ENCODE results near the gene PRELP. TPM values are rescaled to one million over a fixed set of nuclear protein-coding genes. Genes with fewer than 3 reads are reported as not detected.

PRELP gene
- polyA plus RNA-seq, 1 donor, result 3.1 TPM

DNA sequence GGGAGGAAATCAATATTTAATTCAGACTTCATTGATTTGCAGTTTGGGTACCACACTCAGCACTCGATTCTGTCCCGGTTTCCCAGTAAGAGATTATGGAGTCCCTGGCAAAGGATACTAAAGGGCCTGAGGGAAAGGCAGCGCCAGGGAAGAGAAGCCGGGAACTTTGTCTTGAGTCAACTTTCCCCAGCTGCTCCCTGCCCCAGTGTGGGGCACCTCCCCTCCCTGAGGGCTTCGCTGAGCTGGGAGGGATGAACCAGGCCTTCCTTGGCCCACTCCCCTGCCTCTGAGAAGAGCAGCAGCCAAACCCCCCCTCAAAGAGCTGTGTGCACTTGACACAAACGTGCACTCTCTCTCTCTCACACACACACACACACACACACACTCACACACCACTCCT lies 51.0 kb downstream of the PRELP start:
- DNase-seq, result no peak

DNA sequence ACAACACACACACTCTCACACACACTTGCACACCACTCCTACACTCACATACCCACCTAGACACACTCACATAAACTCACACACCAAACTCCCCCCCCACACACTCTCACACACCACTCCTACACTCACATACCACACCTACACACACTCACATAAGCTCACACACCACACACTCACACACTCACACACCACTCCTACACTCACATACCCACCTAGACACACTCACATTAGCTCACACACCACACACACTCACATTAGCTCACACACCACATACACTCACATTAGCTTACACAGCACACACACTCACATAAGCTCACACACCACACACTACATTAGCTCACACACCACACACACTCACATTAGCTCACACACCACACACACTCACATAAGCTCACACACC lies 51.4 kb downstream of the PRELP start:
- no peak for DNase-seq

DNA sequence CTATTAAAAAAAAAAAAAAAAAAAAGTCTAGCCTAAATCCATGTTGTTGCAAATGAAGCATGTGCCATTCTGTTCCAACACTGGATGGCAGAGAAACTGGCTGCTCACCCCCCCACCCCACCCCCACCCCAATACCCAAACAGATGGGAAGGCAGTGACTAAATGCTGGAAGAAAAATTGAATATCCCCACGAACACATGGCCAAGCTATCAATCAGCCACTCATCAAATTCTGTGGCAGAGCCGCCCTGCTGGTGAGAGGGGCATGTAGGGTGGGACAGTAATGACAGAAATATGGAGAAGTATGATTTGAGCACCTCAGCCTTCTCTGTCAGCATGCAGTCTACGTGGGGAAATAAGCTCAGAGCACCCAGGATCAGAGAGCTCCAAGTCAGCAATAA lies 52.5 kb downstream of the PRELP start:
- DNase-seq, result no peak

DNA sequence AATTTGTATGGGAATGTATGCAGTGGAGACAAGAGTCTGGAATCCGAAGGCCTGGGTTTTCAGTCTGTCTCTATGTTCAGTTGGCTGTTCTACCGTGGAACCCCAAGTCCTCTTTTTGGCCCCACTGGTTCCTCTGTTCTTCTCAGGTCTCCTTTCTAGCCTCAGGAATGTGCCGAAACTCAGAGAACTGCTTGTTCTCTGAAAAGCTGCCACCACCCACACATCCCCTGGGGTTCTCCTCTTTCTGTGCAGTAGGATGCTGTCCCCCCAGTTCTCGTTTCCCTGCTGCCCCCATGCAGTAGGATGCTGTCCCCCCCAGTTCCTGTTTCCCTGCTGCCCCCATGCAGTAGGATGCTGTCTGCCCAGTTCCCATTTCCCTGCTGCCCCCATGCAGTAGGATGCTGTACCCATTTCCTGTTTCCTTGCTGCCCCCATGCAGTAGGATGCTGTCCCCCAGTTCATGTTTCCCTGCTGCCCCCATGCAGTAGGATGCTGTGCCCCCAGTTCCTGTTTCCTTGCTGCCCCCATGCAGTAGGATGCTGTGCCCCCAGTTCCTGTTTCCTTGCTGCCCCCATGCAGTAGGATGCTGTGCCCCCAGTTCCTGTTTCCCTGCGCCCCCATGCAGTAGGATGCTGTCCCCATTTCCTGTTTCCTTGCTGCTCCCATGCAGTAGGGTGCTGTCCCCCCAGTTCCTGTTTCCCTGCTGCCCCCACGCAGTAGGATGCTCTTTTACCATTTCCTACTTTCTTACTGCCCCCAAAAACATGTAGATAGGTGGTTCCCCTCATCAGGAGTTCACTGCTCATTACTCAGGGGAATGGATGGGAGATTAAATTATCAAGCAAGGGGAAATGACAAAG lies 53.6 kb downstream of the PRELP start:
- no peak for DNase-seq

DNA sequence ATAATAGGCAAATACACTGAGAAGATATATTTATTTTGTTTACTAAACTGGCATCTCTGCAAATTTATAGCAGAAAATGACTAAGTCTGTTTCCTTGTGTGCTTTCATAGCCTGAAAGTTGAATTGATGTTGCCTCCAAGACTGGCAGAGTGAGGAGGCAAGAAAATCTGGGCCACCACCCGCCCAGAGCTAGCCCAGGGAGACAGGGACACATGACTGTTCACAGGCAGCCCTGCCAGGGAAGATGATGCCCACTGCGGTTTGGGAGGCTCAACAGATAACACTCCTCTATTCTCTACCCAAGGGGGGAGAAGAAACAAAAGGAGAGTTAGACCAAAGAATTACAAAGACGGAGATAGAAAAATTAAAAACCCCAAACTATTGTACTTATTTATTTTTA lies 55.5 kb downstream of the PRELP start:
- DNase-seq, result no peak

DNA sequence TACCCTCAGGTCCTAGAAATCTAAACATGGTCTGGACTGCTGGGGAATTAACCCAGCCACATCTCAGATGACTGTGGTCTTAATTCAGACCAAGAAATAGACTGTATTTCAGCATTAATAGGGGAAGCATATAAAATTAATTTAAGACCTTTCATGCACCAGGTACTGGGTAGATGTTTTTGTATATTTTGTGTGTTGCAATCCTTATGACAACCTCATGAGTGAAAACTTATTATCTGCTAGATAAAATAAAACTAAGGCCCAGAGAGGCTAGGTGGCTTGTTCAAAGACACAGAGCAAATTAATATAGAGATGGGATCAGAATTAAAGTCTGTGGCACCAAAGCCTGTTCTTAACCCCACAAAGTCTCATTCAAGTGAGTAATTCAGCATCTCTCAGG lies 58.4 kb downstream of the PRELP start:
- DNase-seq, result no peak

DNA sequence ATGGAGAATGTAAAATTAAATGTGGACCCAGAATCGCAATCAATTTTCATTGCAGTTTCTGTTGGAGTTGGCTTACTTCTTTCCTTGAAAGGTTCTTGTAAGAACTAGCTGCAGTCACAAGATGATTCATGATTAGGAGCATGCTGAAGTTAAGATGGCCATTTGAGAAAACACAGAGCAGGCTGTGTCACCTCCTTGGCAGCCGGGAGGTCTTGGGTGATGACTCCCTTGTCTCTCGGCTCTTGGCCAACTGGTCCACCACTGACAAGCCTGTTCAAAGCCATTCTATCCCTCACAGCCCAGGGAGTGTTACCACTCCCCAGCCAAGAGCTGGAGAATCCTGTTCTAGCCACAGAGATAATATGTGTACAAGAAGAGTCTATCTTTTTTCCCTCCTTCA lies 58.9 kb downstream of the PRELP start:
- no peak for DNase-seq

DNA sequence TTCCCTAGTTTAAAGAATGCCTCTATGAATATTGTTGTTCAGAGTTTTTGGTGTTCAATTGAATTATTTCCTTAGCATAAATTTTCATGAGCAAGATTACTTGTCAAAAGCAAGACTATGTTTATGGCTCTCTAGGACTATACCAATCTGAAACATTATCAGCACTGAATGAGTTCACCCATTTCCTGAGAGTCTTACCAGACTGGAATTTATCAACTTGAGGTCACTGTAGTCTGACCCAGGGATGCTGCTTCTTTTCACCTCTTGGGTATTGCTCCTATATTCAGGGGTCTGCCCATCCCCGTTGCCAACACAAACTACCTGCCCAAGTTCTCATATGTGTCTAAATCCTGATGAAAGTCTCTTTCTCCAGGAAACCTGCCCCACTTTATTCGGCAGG lies 61.0 kb downstream of the PRELP start:
- DNase-seq, result no peak

DNA sequence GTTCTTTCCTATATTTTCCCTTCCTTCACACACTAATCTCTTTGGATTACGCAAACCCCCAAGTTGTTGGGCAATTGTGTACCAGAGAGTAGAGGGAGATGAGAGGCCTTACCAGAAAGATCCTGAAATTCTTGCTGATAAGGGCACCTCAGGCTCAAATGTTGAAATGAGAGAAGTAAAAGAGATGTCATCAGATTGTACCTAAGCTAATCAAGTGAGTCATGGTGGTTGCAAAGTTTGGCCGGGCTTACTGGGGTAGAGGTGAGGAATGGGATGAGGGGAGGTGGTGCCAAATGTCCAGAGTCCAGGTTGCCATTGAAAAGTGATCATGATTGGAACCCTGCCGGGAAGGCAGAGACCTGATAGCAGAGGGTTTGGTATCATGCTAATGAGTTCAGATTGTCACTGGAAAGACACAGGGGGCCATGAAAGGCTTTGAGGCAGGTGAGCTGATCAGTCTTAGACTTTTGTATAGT lies 61.4 kb downstream of the PRELP start:
- no peak for DNase-seq

DNA sequence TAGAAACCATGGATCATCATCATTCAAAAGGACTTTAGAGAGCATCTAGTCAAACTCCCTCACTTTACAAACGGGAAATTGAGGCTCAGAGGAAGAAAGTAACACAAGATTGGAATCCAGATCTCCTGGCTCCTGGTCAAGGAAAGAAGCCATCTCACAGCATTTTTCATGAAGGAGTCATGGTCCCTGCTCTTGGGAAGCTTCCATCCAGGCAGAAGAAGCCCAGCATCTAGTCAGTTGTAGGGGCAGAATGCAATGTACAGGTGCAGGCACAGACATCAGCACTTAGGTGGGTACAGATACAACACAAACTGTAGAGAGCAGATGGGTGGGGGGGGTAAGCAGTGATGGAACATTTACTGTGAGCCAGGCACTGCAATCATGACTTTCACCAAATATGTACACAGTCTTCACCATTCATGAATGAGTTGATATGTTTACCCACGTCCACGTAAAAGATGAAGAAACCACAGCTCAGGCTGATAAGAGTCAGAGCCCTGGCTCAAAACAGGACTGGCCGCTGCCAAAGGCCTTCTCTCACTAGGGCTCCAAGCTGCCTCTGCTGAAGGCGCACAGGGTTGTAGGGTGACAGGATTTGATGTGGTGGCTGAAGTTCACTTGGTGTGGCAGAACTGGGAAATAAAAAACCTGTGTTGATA lies 62.3 kb downstream of the PRELP start:
- no peak for DNase-seq

DNA sequence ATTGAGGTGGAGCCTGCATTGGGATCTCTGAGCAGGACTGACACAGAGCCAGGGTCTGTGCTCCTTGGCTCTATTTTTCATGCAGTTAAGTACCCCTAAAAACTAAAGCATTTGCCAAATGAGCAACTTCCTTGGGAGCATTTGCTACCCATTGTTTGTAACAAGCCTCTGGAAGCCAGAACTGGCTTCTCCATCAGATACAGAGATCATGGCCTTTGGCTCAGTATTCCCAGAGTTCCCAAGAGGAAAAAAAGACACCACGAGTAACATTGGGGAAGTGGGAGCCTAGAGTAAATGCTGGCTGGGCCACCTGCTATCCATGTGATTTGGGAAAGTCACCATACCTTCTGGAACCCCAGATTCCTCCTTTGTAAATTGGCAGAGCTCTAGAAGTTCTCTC lies 63.1 kb downstream of the PRELP start:
- DNase-seq, result no peak

DNA sequence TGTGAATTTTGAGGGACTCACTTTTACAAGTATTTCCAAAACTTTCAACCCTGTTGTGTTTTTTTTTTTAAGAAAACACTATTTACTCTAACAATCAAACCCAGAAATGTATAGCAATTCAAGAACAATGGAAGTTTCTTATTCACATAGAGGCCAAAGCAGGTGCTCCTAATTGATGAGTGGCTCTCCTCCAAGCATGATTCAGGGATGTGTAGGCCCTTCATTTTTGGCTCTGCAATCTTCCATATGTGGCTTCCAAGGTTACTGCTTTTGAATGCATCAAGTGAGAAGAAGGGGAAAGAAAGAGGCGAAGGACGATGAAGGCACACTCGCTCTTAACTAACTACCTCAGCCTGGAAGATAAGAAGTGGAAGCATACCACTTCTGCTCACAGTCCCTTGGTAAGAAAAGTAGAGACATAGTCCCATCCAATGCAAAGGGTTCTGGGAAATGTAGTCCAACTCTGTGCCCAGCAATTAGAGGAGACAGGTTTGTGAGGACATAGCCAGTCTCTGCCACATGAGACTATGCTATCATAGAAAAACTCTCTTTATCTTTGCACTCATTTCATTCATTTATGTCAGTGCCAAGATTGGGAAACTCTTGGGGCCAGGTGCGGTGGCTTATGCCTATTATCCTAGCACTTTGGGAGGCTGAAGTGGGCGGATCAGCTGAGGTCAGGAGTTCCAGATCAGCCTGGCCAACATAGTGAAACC lies 64.4 kb downstream of the PRELP start:
- DNase-seq, result no peak

Other genes with a start within 250 kb of the PRELP start
- 1.7 TPM for gene CHIT1, start 246.1 kb upstream of the PRELP start, polyA plus RNA-seq (ENCODE audit: insufficient read length)
- gene BTG2, start 170.3 kb upstream of the PRELP start, polyA plus RNA-seq (ENCODE audit: insufficient read length), result 84.9 TPM
- 54.8 TPM for gene FMOD, start 124.7 kb upstream of the PRELP start, polyA plus RNA-seq (ENCODE audit: insufficient read length)
- not detected for gene OPTC, start 18.3 kb downstream of the PRELP start, polyA plus RNA-seq (ENCODE audit: insufficient read length)
- gene ATP2B4, start 151.0 kb downstream of the PRELP start, polyA plus RNA-seq (ENCODE audit: insufficient read length), result 73.1 TPM

Data from hindlimb muscle (tissue), 1 donor.